Gastroesophageal sphincter (tissue), 3 donors: ENCODE data around the gene MRTFB.

ENCODE experiments used
- POLR2A ChIP-seq, 2 donors: fragments of 450-650 bp; IDR thresholded peaks; one replicate each; pipeline ENCODE4 v1.6.1; 2017; ENCODE audit warnings: antibody characterized with exemption in 2 of 2, mild to moderate bottlenecking in 2 of 2, moderate library complexity in 1 of 2
- TF ChIP-seq, protein P1 (sequence below), 4 experiments: fragments of 200-600 bp in 2 of 4; fragments of 450-650 bp in 2 of 4; sonication (generic) in 1 of 4; IDR thresholded peaks; one replicate each; pipeline ENCODE4 v1.5.1; 2017 to 2019; ENCODE audit warnings: antibody characterized with exemption in 4 of 4, mild to moderate bottlenecking in 2 of 4, moderate library complexity in 2 of 4

- TF ChIP-seq, protein P1, sequence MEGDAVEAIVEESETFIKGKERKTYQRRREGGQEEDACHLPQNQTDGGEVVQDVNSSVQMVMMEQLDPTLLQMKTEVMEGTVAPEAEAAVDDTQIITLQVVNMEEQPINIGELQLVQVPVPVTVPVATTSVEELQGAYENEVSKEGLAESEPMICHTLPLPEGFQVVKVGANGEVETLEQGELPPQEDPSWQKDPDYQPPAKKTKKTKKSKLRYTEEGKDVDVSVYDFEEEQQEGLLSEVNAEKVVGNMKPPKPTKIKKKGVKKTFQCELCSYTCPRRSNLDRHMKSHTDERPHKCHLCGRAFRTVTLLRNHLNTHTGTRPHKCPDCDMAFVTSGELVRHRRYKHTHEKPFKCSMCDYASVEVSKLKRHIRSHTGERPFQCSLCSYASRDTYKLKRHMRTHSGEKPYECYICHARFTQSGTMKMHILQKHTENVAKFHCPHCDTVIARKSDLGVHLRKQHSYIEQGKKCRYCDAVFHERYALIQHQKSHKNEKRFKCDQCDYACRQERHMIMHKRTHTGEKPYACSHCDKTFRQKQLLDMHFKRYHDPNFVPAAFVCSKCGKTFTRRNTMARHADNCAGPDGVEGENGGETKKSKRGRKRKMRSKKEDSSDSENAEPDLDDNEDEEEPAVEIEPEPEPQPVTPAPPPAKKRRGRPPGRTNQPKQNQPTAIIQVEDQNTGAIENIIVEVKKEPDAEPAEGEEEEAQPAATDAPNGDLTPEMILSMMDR (IDR thresholded peaks at IDR 0.05): no peak
- TF ChIP-seq POLR2A (IDR thresholded peaks at IDR 0.05): no peak
Observed at GRCh38 chr16:14100825-14101224, 29.7 kb downstream of the MRTFB start.
